Dermis blood vessel endothelial cell (primary cell): ENCODE results near the gene TPD52L1. TPM values are rescaled to one million over a fixed set of nuclear protein-coding genes. Genes with fewer than 3 reads are reported as not detected.
A peak's percentile ranks its signal among the peaks of the same experiment; 100 is the strongest.

Source experiments
- DNase-seq: peaks from one replicate; pipeline ENCODE4 v3.0.0; 2010
- total RNA-seq: library from RNA; depleted of rRNA; stranded (reverse); fragments of >200 nt; gene quantifications from 2 replicates; pipeline ENCODE4 v1.2.3, GENCODE V29; 2014

TPD52L1 gene
- total RNA-seq, 1 donor from 2014 or later: 10.7 TPM

- DNase-seq: no peak
Observed at GRCh38 chr6:125182237-125183008, 28.9 kb downstream of the TPD52L1 start.

- no peak for DNase-seq
Observed at GRCh38 chr6:125183391-125183790, 29.8 kb downstream of the TPD52L1 start.

- DNase-seq: no peak
Observed at GRCh38 chr6:125188037-125188436, 34.5 kb downstream of the TPD52L1 start.

GRCh38 chr6:125188594-125189203 lies 35.1 kb downstream of the TPD52L1 start:
- no peak for DNase-seq

- no peak for DNase-seq
Observed at GRCh38 chr6:125189494-125189893, 35.9 kb downstream of the TPD52L1 start.

- DNase-seq: no peak
Observed at GRCh38 chr6:125190667-125191066, 37.1 kb downstream of the TPD52L1 start.

- DNase-seq: peak; percentile 76
Observed at GRCh38 chr6:125191916-125192609, 38.5 kb downstream of the TPD52L1 start.

- no peak for DNase-seq
Observed at GRCh38 chr6:125192610-125192930, 39.0 kb downstream of the TPD52L1 start.

GRCh38 chr6:125193208-125193607 lies 39.6 kb downstream of the TPD52L1 start:
- DNase-seq: no peak

- no peak for DNase-seq
Observed at GRCh38 chr6:125194941-125195340, 41.4 kb downstream of the TPD52L1 start.

GRCh38 chr6:125195526-125195925 lies 42.0 kb downstream of the TPD52L1 start:
- no peak for DNase-seq

- DNase-seq: no peak
Observed at GRCh38 chr6:125196613-125197012, 43.0 kb downstream of the TPD52L1 start.

- DNase-seq: peak; percentile 66
Observed at GRCh38 chr6:125197795-125198269, 44.3 kb downstream of the TPD52L1 start.

- DNase-seq: no peak
Observed at GRCh38 chr6:125198398-125198937, 44.9 kb downstream of the TPD52L1 start.

GRCh38 chr6:125200941-125201340 lies 47.4 kb downstream of the TPD52L1 start:
- DNase-seq: no peak

GRCh38 chr6:125201961-125202729 lies 48.6 kb downstream of the TPD52L1 start:
- peak; percentile 52 for DNase-seq

- no peak for DNase-seq
Observed at GRCh38 chr6:125203395-125203794, 49.8 kb downstream of the TPD52L1 start.

GRCh38 chr6:125205931-125206330 lies 52.4 kb downstream of the TPD52L1 start:
- DNase-seq: no peak

- no peak for DNase-seq
Observed at GRCh38 chr6:125206389-125206788, 52.8 kb downstream of the TPD52L1 start.

- no peak for DNase-seq
Observed at GRCh38 chr6:125207956-125208355, 54.4 kb downstream of the TPD52L1 start.

GRCh38 chr6:125208625-125209249 lies 55.2 kb downstream of the TPD52L1 start:
- no peak for DNase-seq

GRCh38 chr6:125210667-125211066 lies 57.1 kb downstream of the TPD52L1 start:
- DNase-seq: no peak
